ENCODE measurements around the gene TLL1.

TLL1 gene

GRCh38 chr4:165982934-165983333 lies 109.9 kb downstream of the TLL1 start:
- DNase-seq = no peak

- DNase-seq = no peak
These were observed 114.1 kb downstream of the TLL1 start for GRCh38 chr4:165986956-165987698.

- no peak for DNase-seq
These were observed 118.5 kb downstream of the TLL1 start for GRCh38 chr4:165991325-165992180.

- DNase-seq = no peak
These were observed 119.2 kb downstream of the TLL1 start for GRCh38 chr4:165992283-165992682.

GRCh38 chr4:165994701-165995100 lies 121.7 kb downstream of the TLL1 start:
- no peak for DNase-seq

- DNase-seq = no peak
These were observed 130.8 kb downstream of the TLL1 start for GRCh38 chr4:166003811-166004210.

- DNase-seq = no peak
These were observed 133.2 kb downstream of the TLL1 start for GRCh38 chr4:166006217-166006616.

GRCh38 chr4:166008510-166008909 lies 135.5 kb downstream of the TLL1 start:
- no peak for DNase-seq

- no peak for DNase-seq
These were observed 139.3 kb downstream of the TLL1 start for GRCh38 chr4:166012129-166013030.

- no peak for DNase-seq
These were observed 141.4 kb downstream of the TLL1 start for GRCh38 chr4:166014411-166014810.

GRCh38 chr4:166017804-166018203 lies 144.8 kb downstream of the TLL1 start:
- no peak for DNase-seq

GRCh38 chr4:166019441-166020220 lies 146.6 kb downstream of the TLL1 start:
- DNase-seq = no peak

GRCh38 chr4:166021617-166022016 lies 148.6 kb downstream of the TLL1 start:
- no peak for DNase-seq

- no peak for DNase-seq
These were observed 161.9 kb downstream of the TLL1 start for GRCh38 chr4:166034965-166035364.

- DNase-seq = no peak
These were observed 166.8 kb downstream of the TLL1 start for GRCh38 chr4:166039822-166040221.

GRCh38 chr4:166042510-166043055 lies 169.5 kb downstream of the TLL1 start:
- no peak for DNase-seq

- no peak for DNase-seq
These were observed 170.8 kb downstream of the TLL1 start for GRCh38 chr4:166043801-166044200.

- no peak for DNase-seq
These were observed 171.8 kb downstream of the TLL1 start for GRCh38 chr4:166044871-166045270.

- DNase-seq = peak in 1 of 2 donors; percentile 58
These were observed 172.4 kb downstream of the TLL1 start for GRCh38 chr4:166045457-166045856.

GRCh38 chr4:166049036-166049435 lies 176.0 kb downstream of the TLL1 start:
- no peak for DNase-seq

- no peak for DNase-seq
These were observed 191.7 kb downstream of the TLL1 start for GRCh38 chr4:166064721-166065120.

GRCh38 chr4:166065324-166065723 lies 192.3 kb downstream of the TLL1 start:
- no peak for DNase-seq

All from CD4-positive, alpha-beta T cell treated with Interleukin-1 beta for 1 hour (primary cell).